ENCODE results near the gene CIRBP. TPM values are rescaled to one million over a fixed set of nuclear protein-coding genes. Genes with fewer than 3 reads are reported as not detected.

Gene CIRBP
- total RNA-seq, 1 donor from 2014 or later = 295 TPM

DNA sequence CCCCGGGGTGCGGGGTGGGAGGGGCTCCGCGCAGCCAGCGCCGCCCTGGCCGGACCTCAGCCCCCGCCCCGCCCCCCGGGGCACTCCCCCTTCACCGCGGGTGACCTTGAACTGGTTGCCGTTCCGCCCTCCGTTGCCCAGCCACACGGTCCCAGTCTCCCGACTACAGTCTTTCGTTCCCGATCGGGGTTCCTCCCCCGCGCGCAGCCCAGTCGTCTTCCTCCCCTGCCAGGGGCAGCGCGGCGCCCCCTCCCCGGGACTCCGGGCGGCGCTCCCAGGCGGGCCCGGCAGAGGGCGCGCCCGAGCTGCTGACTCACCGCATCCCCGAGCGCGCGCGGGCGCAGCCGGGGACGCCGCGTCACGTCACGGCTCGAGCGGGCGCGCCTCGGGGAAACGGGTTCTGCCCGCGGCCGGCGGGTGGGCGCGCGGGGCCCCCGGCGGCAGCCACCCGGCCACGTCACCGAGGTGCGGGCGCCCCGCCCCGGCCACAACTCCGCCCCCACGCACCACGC, 20.3 kb upstream of the CIRBP start:
- peaks cover 10% of the 10 kb centered on the region for H3K36me3 Mint-ChIP-seq (ENCODE audit: low read depth)
- no peak for DNase-seq (ENCODE audit: low spot score)

DNA sequence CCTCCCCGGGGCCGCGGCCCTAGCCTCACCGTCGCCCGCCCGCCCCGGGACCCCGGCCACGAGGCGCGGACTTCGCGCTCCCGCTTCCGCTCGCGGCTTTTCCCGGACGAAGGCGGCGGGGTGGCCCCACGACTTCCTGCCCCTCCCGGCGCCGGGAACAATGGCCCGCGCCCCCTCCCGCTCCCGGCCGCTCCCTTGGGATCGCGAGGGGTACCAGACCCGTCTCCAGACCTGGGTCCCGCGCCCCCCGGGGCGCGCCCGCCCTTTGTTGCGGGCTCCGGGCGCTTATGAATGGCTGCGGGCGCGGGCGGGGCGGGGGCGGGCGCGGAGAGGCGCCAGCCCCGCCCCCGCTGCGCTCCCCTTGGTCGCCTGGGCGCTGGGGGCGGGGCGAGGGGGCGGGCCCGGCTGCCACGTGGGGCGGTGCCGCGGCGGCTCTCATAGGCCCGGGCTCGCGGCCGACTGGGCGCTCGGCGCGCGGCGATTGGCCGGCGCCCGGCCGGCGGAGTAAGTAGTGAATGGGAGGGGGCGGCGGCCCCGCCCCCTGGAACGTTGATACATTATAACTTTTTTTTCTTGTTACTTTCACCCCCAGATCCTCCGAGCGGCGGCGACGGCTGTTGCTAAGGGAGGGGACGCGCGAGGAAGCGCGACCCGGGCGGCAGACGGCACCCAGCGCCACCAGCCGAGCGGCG, 19.7 kb upstream of the CIRBP start:
- TF ChIP-seq, protein P1, sequence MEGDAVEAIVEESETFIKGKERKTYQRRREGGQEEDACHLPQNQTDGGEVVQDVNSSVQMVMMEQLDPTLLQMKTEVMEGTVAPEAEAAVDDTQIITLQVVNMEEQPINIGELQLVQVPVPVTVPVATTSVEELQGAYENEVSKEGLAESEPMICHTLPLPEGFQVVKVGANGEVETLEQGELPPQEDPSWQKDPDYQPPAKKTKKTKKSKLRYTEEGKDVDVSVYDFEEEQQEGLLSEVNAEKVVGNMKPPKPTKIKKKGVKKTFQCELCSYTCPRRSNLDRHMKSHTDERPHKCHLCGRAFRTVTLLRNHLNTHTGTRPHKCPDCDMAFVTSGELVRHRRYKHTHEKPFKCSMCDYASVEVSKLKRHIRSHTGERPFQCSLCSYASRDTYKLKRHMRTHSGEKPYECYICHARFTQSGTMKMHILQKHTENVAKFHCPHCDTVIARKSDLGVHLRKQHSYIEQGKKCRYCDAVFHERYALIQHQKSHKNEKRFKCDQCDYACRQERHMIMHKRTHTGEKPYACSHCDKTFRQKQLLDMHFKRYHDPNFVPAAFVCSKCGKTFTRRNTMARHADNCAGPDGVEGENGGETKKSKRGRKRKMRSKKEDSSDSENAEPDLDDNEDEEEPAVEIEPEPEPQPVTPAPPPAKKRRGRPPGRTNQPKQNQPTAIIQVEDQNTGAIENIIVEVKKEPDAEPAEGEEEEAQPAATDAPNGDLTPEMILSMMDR (IDR thresholded peaks at IDR 0.05) = no peak
- H3K4me3 Mint-ChIP-seq (ENCODE audit: unreplicated experiment) = peak overlapping the region; percentile 63
- DNase-seq (ENCODE audit: low spot score) = no peak
- H3K4me1 Mint-ChIP-seq (ENCODE audit: low read depth) = peaks cover 16% of the 10 kb centered on the region
- H3K27me3 Mint-ChIP-seq (ENCODE audit: low read depth) = no peaks in the 10 kb centered on the region
- peaks cover 10% of the 10 kb centered on the region for H3K36me3 Mint-ChIP-seq (ENCODE audit: low read depth)
- no peaks in the 10 kb centered on the region for H3K9me3 Mint-ChIP-seq (ENCODE audit: low read depth)
- H3K27ac Mint-ChIP-seq (ENCODE audit: unreplicated experiment) = peak overlapping the region; percentile 66

More for the DNA sequence above, 20.3 kb upstream of the CIRBP start:
- TF ChIP-seq, protein P1 (IDR thresholded peaks at IDR 0.05) = peak; percentile 88
- peak overlapping the region; percentile 77 for H3K4me3 Mint-ChIP-seq (ENCODE audit: unreplicated experiment)
- peak overlapping the region; percentile 86 for H3K27ac Mint-ChIP-seq (ENCODE audit: unreplicated experiment)
- no peaks in the 10 kb centered on the region for H3K27me3 Mint-ChIP-seq (ENCODE audit: low read depth)
- H3K4me1 Mint-ChIP-seq (ENCODE audit: low read depth) = peaks cover 15% of the 10 kb centered on the region
- H3K9me3 Mint-ChIP-seq (ENCODE audit: low read depth) = no peaks in the 10 kb centered on the region

DNA sequence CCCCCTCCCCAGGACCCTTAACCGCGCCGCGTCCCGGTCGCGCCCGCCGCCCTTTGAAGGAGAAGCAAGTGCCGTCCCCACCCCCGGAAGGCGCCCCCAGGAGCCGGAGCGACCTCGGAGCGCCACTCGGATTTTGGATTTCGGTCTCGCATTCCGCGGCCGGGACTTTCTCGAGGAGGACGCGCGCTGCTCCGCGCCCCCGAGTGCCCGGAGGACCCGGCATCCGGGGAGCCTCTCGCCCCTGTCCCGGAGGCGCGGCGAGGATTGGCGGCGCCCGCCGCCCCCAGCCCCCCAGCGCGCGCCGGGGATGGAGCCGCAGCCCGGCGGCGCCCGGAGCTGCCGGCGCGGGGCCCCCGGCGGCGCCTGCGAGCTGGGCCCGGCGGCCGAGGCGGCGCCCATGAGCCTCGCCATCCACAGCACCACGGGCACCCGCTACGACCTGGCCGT, 19.1 kb upstream of the CIRBP start:
- peak overlapping the region; percentile 63 for H3K4me3 Mint-ChIP-seq (ENCODE audit: unreplicated experiment)
- H3K27me3 Mint-ChIP-seq (ENCODE audit: low read depth) = no peaks in the 10 kb centered on the region
- DNase-seq (ENCODE audit: low spot score) = no peak
- H3K36me3 Mint-ChIP-seq (ENCODE audit: low read depth) = peaks cover 14% of the 10 kb centered on the region
- peaks cover 17% of the 10 kb centered on the region for H3K4me1 Mint-ChIP-seq (ENCODE audit: low read depth)
- no peaks in the 10 kb centered on the region for H3K9me3 Mint-ChIP-seq (ENCODE audit: low read depth)
- H3K27ac Mint-ChIP-seq (ENCODE audit: unreplicated experiment) = no peak overlapping the region
- TF ChIP-seq, protein P1 (IDR thresholded peaks at IDR 0.05) = no peak

DNA sequence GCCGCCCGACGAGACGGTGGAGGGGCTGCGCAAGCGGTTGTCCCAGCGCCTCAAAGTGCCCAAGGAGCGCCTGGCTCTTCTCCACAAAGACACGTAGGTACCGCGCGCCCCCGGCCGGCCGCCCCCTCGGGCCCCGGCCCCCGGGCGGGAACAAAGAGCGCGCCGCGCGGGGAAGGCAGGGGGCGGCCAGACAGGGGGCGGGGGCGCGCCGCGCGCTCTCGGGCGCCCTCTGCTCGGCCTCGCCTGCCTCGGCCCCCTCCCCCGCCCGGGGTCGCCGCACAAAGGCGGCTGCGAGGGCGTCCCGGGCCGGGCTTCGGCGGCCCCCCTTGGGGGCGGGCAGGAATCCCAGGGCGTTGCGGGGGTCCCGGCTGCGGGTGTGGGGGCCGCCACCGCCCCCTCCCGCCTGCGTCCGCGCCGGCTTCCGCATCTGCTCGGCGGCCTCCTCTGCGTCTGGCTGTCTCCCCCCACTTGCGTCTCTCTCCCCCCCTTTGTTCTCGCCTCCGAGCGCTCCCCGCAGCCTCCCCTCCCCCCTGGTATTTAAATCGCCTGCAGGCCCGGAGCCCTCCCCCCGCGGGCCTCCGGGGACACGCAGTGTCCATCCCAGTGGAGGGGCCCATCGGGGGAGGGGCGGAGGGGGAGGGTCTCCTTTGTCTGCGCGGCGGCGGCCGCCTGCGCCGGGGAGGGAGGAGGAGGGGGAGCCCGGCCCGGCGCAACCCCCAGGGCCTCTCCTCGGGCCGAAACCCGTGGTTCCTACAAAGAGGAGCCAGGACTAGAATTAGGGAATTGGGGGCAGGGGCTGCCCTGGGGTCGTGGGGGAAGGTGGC, 18.5 kb upstream of the CIRBP start:
- no peak for DNase-seq (ENCODE audit: low spot score)
- Mint-ChIP-seq H3K27ac (ENCODE audit: unreplicated experiment) (peak overlapping the region; percentile 92), H3K4me1 (ENCODE audit: low read depth) (peaks cover 24% of the 10 kb centered on the region), H3K27me3 (ENCODE audit: low read depth) (no peaks in the 10 kb centered on the region), H3K36me3 (ENCODE audit: low read depth) (peaks cover 19% of the 10 kb centered on the region), H3K4me3 (ENCODE audit: unreplicated experiment) (peak overlapping the region; percentile 90), H3K9me3 (ENCODE audit: low read depth) (no peaks in the 10 kb centered on the region)
- TF ChIP-seq, protein P1 (IDR thresholded peaks at IDR 0.05) = no peak
